HK-2 (cell line): ENCODE measurements around the gene CERS3.
"Not testable (repeated sequence)": the region's sequence is repeated elsewhere in the genome, so short reads cannot be mapped to it uniquely, and the experiment has no call there.

ENCODE experiments used
- DNase-seq: peaks from one replicate; pipeline ENCODE4 v3.0.0-alpha.2; 2018; ENCODE audit not compliant: unreplicated experiment

The CERS3 gene

GRCh38 chr15:100464888-100465287 is 63.9 kb downstream of the CERS3 start:
- DNase-seq: no peak

GRCh38 chr15:100464256-100464655 is 64.5 kb downstream of the CERS3 start:
- no peak for DNase-seq

GRCh38 chr15:100463515-100463914 is 65.2 kb downstream of the CERS3 start:
- no peak for DNase-seq

- DNase-seq: no peak
Measured at GRCh38 chr15:100461049-100461448, 67.7 kb downstream of the CERS3 start.

GRCh38 chr15:100457201-100457600 is 71.5 kb downstream of the CERS3 start:
- DNase-seq: no peak

GRCh38 chr15:100454148-100454547 is 74.6 kb downstream of the CERS3 start:
- DNase-seq: no peak

- DNase-seq: no peak
Measured at GRCh38 chr15:100448481-100448880, 80.3 kb downstream of the CERS3 start.

GRCh38 chr15:100441063-100441462 is 87.7 kb downstream of the CERS3 start:
- DNase-seq: not testable (repeated sequence)

- DNase-seq: no peak
Measured at GRCh38 chr15:100439514-100439913, 89.2 kb downstream of the CERS3 start.

GRCh38 chr15:100438570-100438969 is 90.2 kb downstream of the CERS3 start:
- DNase-seq: no peak

GRCh38 chr15:100437261-100437660 is 91.5 kb downstream of the CERS3 start:
- DNase-seq: no peak

- no peak for DNase-seq
Measured at GRCh38 chr15:100434561-100434960, 94.2 kb downstream of the CERS3 start.

- no peak for DNase-seq
Measured at GRCh38 chr15:100434038-100434437, 94.7 kb downstream of the CERS3 start.

GRCh38 chr15:100433304-100433703 is 95.4 kb downstream of the CERS3 start:
- DNase-seq: no peak

GRCh38 chr15:100430411-100430810 is 98.3 kb downstream of the CERS3 start:
- DNase-seq: no peak

GRCh38 chr15:100429116-100429728 is 99.5 kb downstream of the CERS3 start:
- DNase-seq: no peak

GRCh38 chr15:100426937-100427336 is 101.8 kb downstream of the CERS3 start:
- no peak for DNase-seq

GRCh38 chr15:100405179-100405578 is 123.6 kb downstream of the CERS3 start:
- DNase-seq: no peak

GRCh38 chr15:100400996-100401395 is 127.8 kb downstream of the CERS3 start:
- DNase-seq: no peak

- DNase-seq: no peak
Measured at GRCh38 chr15:100394736-100395440, 133.9 kb downstream of the CERS3 start.

- DNase-seq: no peak
Measured at GRCh38 chr15:100393008-100393407, 135.7 kb downstream of the CERS3 start.

GRCh38 chr15:100385300-100386050 is 143.3 kb downstream of the CERS3 start:
- no peak for DNase-seq

GRCh38 chr15:100384108-100384410 is 144.7 kb downstream of the CERS3 start:
- no peak for DNase-seq
